IMR-90 (cell line): ENCODE measurements around the gene BEX2. TPM values are rescaled to one million over a fixed set of nuclear protein-coding genes. Genes with fewer than 3 reads are reported as not detected.

Experiments used
- ATAC-seq: fragments of 200-7000 bp; cut with Tn5 transposase; 2 replicates; pipeline ENCODE4 v1.9.1; 2020; ENCODE audit warnings: low read depth, mild to moderate bottlenecking, moderate library complexity
- BruUV-seq: library from RNA; stranded (reverse); fragments of 400-500 nt; replicated peaks from 2 replicates; lab custom pipeline; 2021; lab: Mats Ljungman, UMichigan
- CTCF ChIA-PET: fragments of 300-600 bp; formaldehyde crosslinking; extraction: SDS; loops from one replicate; lab custom pipeline; 2021; ENCODE audit warnings: antibody characterized with exemption; lab: Yijun Ruan, JAX
- POLR2A ChIA-PET: fragments of 300-600 bp; sonication (Branson Sonifier 250); formaldehyde crosslinking; loops from one replicate; lab custom pipeline; 2022; ENCODE audit warnings: antibody characterized with exemption; ENCODE audit not compliant: unreplicated experiment; lab: Charles Lee
- DNase-seq: peaks from one replicate; pipeline ENCODE4 v3.0.0; 2013
- H2AFZ ChIP-seq: replicated peaks from 2 replicates; pipeline ENCODE3; 2013; ENCODE audit warnings: low read length, mild to moderate bottlenecking; ENCODE audit not compliant: poor library complexity
- H2AK5ac ChIP-seq: 2 replicates; pipeline ENCODE4 v1.6.1; 2013; ENCODE audit warnings: low read depth, low read length, inconsistent platforms
- H2AK9ac ChIP-seq: replicated peaks from 2 replicates; pipeline ENCODE3; 2013; ENCODE audit warnings: mild to moderate bottlenecking, low read depth, low read length, moderate library complexity; ENCODE audit not compliant: poor library complexity
- H2BK120ac ChIP-seq: 2 replicates; pipeline ENCODE4 v1.6.1; 2013; ENCODE audit warnings: low read depth, low read length, inconsistent platforms
- H2BK15ac ChIP-seq: 3 replicates; pipeline ENCODE4 v1.6.1; 2013; ENCODE audit warnings: low read depth, low read length, inconsistent platforms
- H2BK20ac ChIP-seq: 2 replicates; pipeline ENCODE4 v1.6.1; 2013; ENCODE audit warnings: low read depth, mild to moderate bottlenecking, inconsistent platforms, low read length, moderate library complexity
- H2BK5ac ChIP-seq: 2 replicates; pipeline ENCODE4 v1.6.1; 2013; ENCODE audit warnings: mild to moderate bottlenecking, low read depth, low read length, inconsistent platforms; ENCODE audit not compliant: poor library complexity, severe bottlenecking
- H3K14ac ChIP-seq: replicated peaks from 2 replicates; pipeline ENCODE4 v1.6.1; 2013; ENCODE audit warnings: low read depth, low read length, inconsistent platforms
- H3K18ac ChIP-seq: 2 replicates; pipeline ENCODE4 v1.6.1; 2013; ENCODE audit warnings: low read depth, low read length, control low read depth
- H3K23ac ChIP-seq: 2 replicates; pipeline ENCODE4 v1.6.1; 2013; ENCODE audit warnings: low read depth, low read length, inconsistent platforms
- H3K27ac ChIP-seq: 2 replicates; pipeline ENCODE4 v1.5.1; 2013; ENCODE audit warnings: mild to moderate bottlenecking, control low read depth, low read length; ENCODE audit not compliant: insufficient read depth
- H3K27me3 ChIP-seq: 2 replicates; pipeline ENCODE4 v1.6.1; 2013; ENCODE audit warnings: low read length; ENCODE audit not compliant: control insufficient read depth, insufficient read depth
- H3K36me3 ChIP-seq: 2 replicates; pipeline ENCODE4 v1.6.1; 2013; ENCODE audit warnings: low read length, mixed read lengths; ENCODE audit not compliant: control insufficient read depth, insufficient read depth
- H3K4ac ChIP-seq: 2 replicates; pipeline ENCODE4 v1.6.1; 2013; ENCODE audit warnings: low read depth, low read length, inconsistent platforms
- H3K4me1 ChIP-seq: 2 replicates; pipeline ENCODE4 v1.6.1; 2013; ENCODE audit warnings: low read length, mixed read lengths; ENCODE audit not compliant: control insufficient read depth, insufficient read depth
- H3K4me2 ChIP-seq: 2 replicates; pipeline ENCODE4 v1.6.1; 2013; ENCODE audit warnings: low read depth, mild to moderate bottlenecking, control low read depth, low read length, moderate library complexity
- H3K4me3 ChIP-seq: 2 replicates; pipeline ENCODE4 v1.5.1; 2013; ENCODE audit warnings: low read depth, mild to moderate bottlenecking, control low read depth, low read length, moderate library complexity; ENCODE audit not compliant: insufficient read depth
- H3K56ac ChIP-seq: 2 replicates; pipeline ENCODE4 v1.6.1; 2013; ENCODE audit warnings: low read length, inconsistent platforms; ENCODE audit not compliant: insufficient read depth; ENCODE audit errors: extremely low read depth
- H3K79me1 ChIP-seq, 2 experiments: 2 replicates each; pipeline ENCODE4 v1.6.1; 2013; ENCODE audit warnings: low read length in 2 of 2, inconsistent platforms in 1 of 2, low read depth in 1 of 2
- H3K9ac ChIP-seq: 2 replicates; pipeline ENCODE4 v1.6.1; 2013; ENCODE audit warnings: low read depth, low read length, control low read depth
- H3K9me1 ChIP-seq: 2 replicates; pipeline ENCODE4 v1.6.1; 2013; ENCODE audit warnings: low read length, inconsistent platforms; ENCODE audit not compliant: insufficient read depth
- H3K9me3 ChIP-seq: 2 replicates; pipeline ENCODE4 v1.6.1; 2013; ENCODE audit warnings: low read length; ENCODE audit not compliant: control insufficient read depth, insufficient read depth
- H4K20me1 ChIP-seq: 2 replicates; pipeline ENCODE4 v1.6.1; 2013; ENCODE audit warnings: low read length, inconsistent platforms; ENCODE audit not compliant: insufficient read depth
- H4K5ac ChIP-seq: 2 replicates; pipeline ENCODE4 v1.6.1; 2013; ENCODE audit warnings: mild to moderate bottlenecking, low read depth, low read length, control low read depth
- H4K8ac ChIP-seq, 2 experiments: 2 replicates each; pipeline ENCODE4 v1.6.1; 2013; ENCODE audit warnings: low read depth in 2 of 2, low read length in 2 of 2, control low read depth in 1 of 2, inconsistent platforms in 1 of 2
- H4K91ac ChIP-seq: 2 replicates; pipeline ENCODE4 v1.6.1; 2013; ENCODE audit warnings: low read depth, low read length, inconsistent platforms; ENCODE audit not compliant: insufficient read depth
- BHLHE40 ChIP-seq: fragments of 150-350 bp; IDR thresholded peaks from 2 replicates; pipeline ENCODE4 v1.6.1; 2016; ENCODE audit warnings: mild to moderate bottlenecking, low read depth, low read length
- CEBPB ChIP-seq: IDR thresholded peaks from 2 replicates; pipeline ENCODE4 v1.6.1; 2012; ENCODE audit warnings: low read depth, low read length, improper control_type of control experiment
- ELK1 ChIP-seq: fragments of 150-350 bp; IDR thresholded peaks from 2 replicates; pipeline ENCODE4 v1.6.1; 2016; ENCODE audit warnings: low read depth, mild to moderate bottlenecking, low read length, moderate library complexity, borderline replicate concordance
- FOS ChIP-seq: fragments of 150-350 bp; IDR thresholded peaks from 2 replicates; pipeline ENCODE4 v1.6.1; 2016; ENCODE audit warnings: low read depth, low read length
- MAFK ChIP-seq: IDR thresholded peaks from 2 replicates; pipeline ENCODE4 v1.6.1; 2012; ENCODE audit warnings: low read depth, low read length, improper control_type of control experiment
- MAZ ChIP-seq: IDR thresholded peaks from 2 replicates; pipeline ENCODE4 v1.6.1; 2012; ENCODE audit warnings: low read depth, mild to moderate bottlenecking, low read length, improper control_type of control experiment, moderate library complexity, borderline replicate concordance
- MXI1 ChIP-seq: IDR thresholded peaks from 2 replicates; pipeline ENCODE4 v1.6.1; 2012; ENCODE audit warnings: low read depth, mild to moderate bottlenecking, low read length, moderate library complexity, borderline replicate concordance
- NFE2L2 ChIP-seq: fragments of 150-350 bp; IDR thresholded peaks from 2 replicates; pipeline ENCODE4 v1.6.1; 2016; ENCODE audit warnings: low read depth, mild to moderate bottlenecking, low read length
- POLR2A ChIP-seq: IDR thresholded peaks from 2 replicates; pipeline ENCODE4 v1.6.1; 2012; ENCODE audit warnings: mild to moderate bottlenecking, low read depth, low read length
- RAD21 ChIP-seq: IDR thresholded peaks from 2 replicates; pipeline ENCODE4 v1.6.1; 2012; ENCODE audit warnings: low read length, improper control_type of control experiment
- RCOR1 ChIP-seq: IDR thresholded peaks from 2 replicates; pipeline ENCODE4 v1.6.1; 2012; ENCODE audit warnings: mild to moderate bottlenecking, low read length, improper control_type of control experiment; ENCODE audit not compliant: insufficient replicate concordance
- SMC3 ChIP-seq: fragments of 150-350 bp; IDR thresholded peaks from 2 replicates; pipeline ENCODE4 v1.6.1; 2016; ENCODE audit warnings: low read depth, mild to moderate bottlenecking, antibody characterized with exemption, low read length, moderate library complexity
- USF2 ChIP-seq: fragments of 150-350 bp; IDR thresholded peaks from 2 replicates; pipeline ENCODE4 v1.6.1; 2017; ENCODE audit warnings: mild to moderate bottlenecking, antibody characterized with exemption, low read length, low read depth
- WGBS, 2 experiments: methylation state at CpG; one replicate each; pipeline versions ENCODE4 v1.1.5 to v1.1.7; 2013; ENCODE audit warnings: missing lambda C conversion rate in 2 of 2; ENCODE audit not compliant: insufficient read length in 1 of 2; ENCODE audit errors: extremely low coverage in 2 of 2; 5-methylcytosine and 5-hydroxymethylcytosine counted together
- dilution Hi-C: fragments of 300-500 bp; cut with HindIII; formaldehyde crosslinking; loops from one replicate; pipeline ENCODE4 v1.14.3; 2018; ENCODE audit warnings: low sequenced_read_pairs; ENCODE audit not compliant: unreplicated experiment
- in situ Hi-C: fragments of 300-500 bp; cut with MboI; formaldehyde crosslinking; loops from 3 replicates; pipeline ENCODE4 v1.14.3; 2019; ENCODE audit warnings: low sequenced_read_pairs, inconsistent platforms, mixed read lengths
- intact Hi-C: fragments of 100-400 bp; cut with micrococcal nuclease; formaldehyde crosslinking; loops from 2 replicates; pipeline ENCODE4 v1.10.0; 2022
- polyA plus RNA-seq, 3 experiments: library from polyadenylated mRNA; depleted of rRNA; stranded (reverse); fragments of >200 nt; gene quantifications; 2 replicates each; pipeline ENCODE4 v1.2.3, GENCODE V29; 2012; ENCODE audit warnings: low replicate concordance in 1 of 3
- total RNA-seq: library from RNA; depleted of rRNA; stranded (reverse); fragments of >200 nt; gene quantifications from 2 replicates; pipeline ENCODE4 v1.2.3, GENCODE V29; 2012
- TF ChIP-seq, protein P1 (sequence below): conservative IDR thresholded peaks from 2 replicates; pipeline ENCODE4 v1.5.1; 2012; ENCODE audit warnings: mild to moderate bottlenecking, low read depth, low read length, improper control_type of control experiment

BEX2 gene
- total and polyA plus RNA-seq, 2 of the 4 experiments (the other 2 are of a cell fraction), result 0.19 TPM; not detected in 1

DNA sequence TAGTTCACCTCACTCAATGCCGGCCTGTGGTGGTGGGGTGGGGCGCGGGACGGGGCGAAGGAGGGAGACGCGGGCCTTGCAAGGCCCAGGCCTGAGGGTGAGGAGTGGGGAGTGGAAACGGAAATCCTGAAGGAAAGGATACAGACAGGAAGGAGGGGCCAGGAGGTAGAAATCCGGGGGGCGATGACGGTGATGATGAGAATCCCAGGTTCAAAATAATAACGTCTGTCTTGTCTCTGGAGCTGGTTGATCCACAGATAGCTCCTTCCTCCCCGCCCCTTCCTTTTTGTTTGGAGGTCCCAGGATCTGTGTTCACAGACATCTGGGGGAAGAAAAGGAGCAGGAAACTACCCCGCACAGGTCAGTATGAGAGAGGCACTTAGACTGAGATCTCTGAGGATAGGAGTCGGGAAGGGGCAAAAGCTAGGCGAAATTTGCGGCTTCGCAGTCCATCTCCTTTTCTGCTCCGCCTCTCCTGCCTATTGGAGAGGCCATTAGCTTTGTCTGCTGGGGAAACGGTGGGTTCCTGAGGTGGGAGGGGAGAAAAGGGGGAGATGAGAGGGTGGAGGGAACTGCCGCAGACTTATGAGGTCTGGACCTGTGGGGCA lies 20.0 kb upstream of the BEX2 start:
- peak; percentile 69 for ATAC-seq
- no TSS peak for BruUV-seq
- no peak for TF ChIP-seq FOS
- TF ChIP-seq USF2, result no peak
- no peak for TF ChIP-seq BHLHE40
- TF ChIP-seq MAFK, result no peak
- TF ChIP-seq RCOR1, result no peak
- TF ChIP-seq MXI1, result no peak
- no peak for TF ChIP-seq ELK1
- no peak for TF ChIP-seq POLR2A
- no peak for TF ChIP-seq NFE2L2
- TF ChIP-seq, protein P1, sequence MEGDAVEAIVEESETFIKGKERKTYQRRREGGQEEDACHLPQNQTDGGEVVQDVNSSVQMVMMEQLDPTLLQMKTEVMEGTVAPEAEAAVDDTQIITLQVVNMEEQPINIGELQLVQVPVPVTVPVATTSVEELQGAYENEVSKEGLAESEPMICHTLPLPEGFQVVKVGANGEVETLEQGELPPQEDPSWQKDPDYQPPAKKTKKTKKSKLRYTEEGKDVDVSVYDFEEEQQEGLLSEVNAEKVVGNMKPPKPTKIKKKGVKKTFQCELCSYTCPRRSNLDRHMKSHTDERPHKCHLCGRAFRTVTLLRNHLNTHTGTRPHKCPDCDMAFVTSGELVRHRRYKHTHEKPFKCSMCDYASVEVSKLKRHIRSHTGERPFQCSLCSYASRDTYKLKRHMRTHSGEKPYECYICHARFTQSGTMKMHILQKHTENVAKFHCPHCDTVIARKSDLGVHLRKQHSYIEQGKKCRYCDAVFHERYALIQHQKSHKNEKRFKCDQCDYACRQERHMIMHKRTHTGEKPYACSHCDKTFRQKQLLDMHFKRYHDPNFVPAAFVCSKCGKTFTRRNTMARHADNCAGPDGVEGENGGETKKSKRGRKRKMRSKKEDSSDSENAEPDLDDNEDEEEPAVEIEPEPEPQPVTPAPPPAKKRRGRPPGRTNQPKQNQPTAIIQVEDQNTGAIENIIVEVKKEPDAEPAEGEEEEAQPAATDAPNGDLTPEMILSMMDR, result no peak
- no peak for TF ChIP-seq MAZ
- no peak for TF ChIP-seq RAD21
- no peak for TF ChIP-seq SMC3
- no peak for TF ChIP-seq CEBPB

More for the DNA sequence above, 20.0 kb upstream of the BEX2 start:
- H3K14ac ChIP-seq, result peak overlapping the region; percentile 37; the same call in 1 of the 2 replicates
- H4K8ac ChIP-seq, result peak overlapping the region; percentile 89 to 98
- 32% methylated on average over 5 of the region's 21 CpGs; no CpG with 5 or more reads in 1 of the 2 experiments for WGBS, 2 experiments
- peak overlapping the region; percentile 19; the same call in 1 of the 2 replicates for H3K56ac ChIP-seq
- POLR2A ChIA-PET, result interaction anchor here (0.6 kb wide), 1 partner anchor 63 kb away, joined by 3 read pairs; no protein-coding TSS in a partner anchor
- no peaks in the 10 kb centered on the region for H3K9me3 ChIP-seq
- peak overlapping the region; percentile 87 for H2AFZ ChIP-seq
- no peaks in the 10 kb centered on the region for H3K36me3 ChIP-seq
- intact Hi-C loops, result no loop called here
- H3K18ac ChIP-seq, result no peak overlapping the region; the same call in 1 of the 2 replicates
- peaks cover 0 to 4% of the 10 kb centered on the region in 2 experiments; a peak in 1 of 4 replicates for H3K79me1 ChIP-seq
- peak overlapping the region; percentile 33; the same call in 1 of the 2 replicates for H3K23ac ChIP-seq
- DNase-seq, result peak; percentile 2
- no peaks in the 10 kb centered on the region for H4K20me1 ChIP-seq
- peak overlapping the region; percentile 14; the same call in 1 of the 2 replicates for H4K5ac ChIP-seq
- H2BK15ac ChIP-seq, result no peak overlapping the region
- peak overlapping the region; percentile 86 for H3K4me2 ChIP-seq
- peak overlapping the region; percentile 71 for H3K4ac ChIP-seq
- peak overlapping the region; percentile 49 for H3K4me3 ChIP-seq
- H4K91ac ChIP-seq, result peak overlapping the region; percentile 33; the same call in 1 of the 2 replicates
- CTCF ChIA-PET, result interaction anchor here (1.2 to 1.3 kb wide), 2 partner anchors 11 to 19 kb away, joined by 3 to 5 read pairs; no protein-coding TSS in a partner anchor
- H2AK9ac ChIP-seq, result peak overlapping the region; percentile 31
- no peak overlapping the region for H2BK5ac ChIP-seq
- no peaks in the 10 kb centered on the region for H3K4me1 ChIP-seq
- H3K9me1 ChIP-seq, result no peaks in the 10 kb centered on the region
- no peak overlapping the region for H2AK5ac ChIP-seq
- in situ Hi-C loops, result no loop called here
- dilution Hi-C loops, result no loop called here
- 0 out of 2 replicates have a peak overlapping the region, but pooled peaks have one; percentile 3 for H3K27ac ChIP-seq
- H2BK20ac ChIP-seq, result no peak overlapping the region
- peak overlapping the region; percentile 47 for H3K9ac ChIP-seq
- peaks cover 4% of the 10 kb centered on the region for H3K27me3 ChIP-seq
- H2BK120ac ChIP-seq, result peak overlapping the region; percentile 34
